ENCODE data around the gene WASF2. TPM values are rescaled to one million over a fixed set of nuclear protein-coding genes. Genes with fewer than 3 reads are reported as not detected.

The WASF2 gene
- total RNA-seq, 1 donor from 2014 or later, result 156 TPM

DNA sequence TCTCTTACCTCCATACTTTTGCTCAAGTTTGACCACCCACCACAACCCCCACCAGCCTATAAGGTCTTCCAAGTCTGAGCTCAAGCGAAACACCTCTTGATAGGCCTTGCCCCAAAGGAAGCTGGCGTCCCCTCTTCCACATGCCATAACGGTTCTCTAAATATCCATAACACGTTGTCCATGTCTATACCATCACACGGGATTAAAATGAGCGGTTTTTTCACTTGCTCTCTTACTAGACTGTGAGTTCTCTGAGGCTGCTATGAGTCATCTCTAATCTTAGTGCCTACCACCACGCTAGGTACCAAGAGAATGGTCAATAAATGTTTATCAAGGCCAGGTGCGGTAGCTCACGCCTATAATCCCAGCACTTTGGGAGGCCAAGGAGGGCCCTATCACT, 41.0 kb downstream of the WASF2 start:
- H3K27me3 ChIP-seq, result no peaks in the 10 kb centered on the region
- intact Hi-C loops (cut with DNase I), result no loop called here
- no peak for TF ChIP-seq CTCF (IDR thresholded peaks at IDR 0.05)
- no peak for DNase-seq
- no peak overlapping the region for H3K4me3 ChIP-seq
- peaks cover 23% of the 10 kb centered on the region for H3K4me1 ChIP-seq
- ATAC-seq, result no peak
- no peak overlapping the region for H3K27ac ChIP-seq
- H3K36me3 ChIP-seq, result peaks cover 20% of the 10 kb centered on the region
- no peaks in the 10 kb centered on the region for H3K9me3 ChIP-seq

GRCh38 chr1:27447883-27448282, 42.1 kb downstream of the WASF2 start:
- no peak overlapping the region for H3K4me3 ChIP-seq
- H3K9me3 ChIP-seq, result no peaks in the 10 kb centered on the region
- H3K36me3 ChIP-seq, result peaks cover 20% of the 10 kb centered on the region
- H3K27me3 ChIP-seq, result no peaks in the 10 kb centered on the region
- ATAC-seq, result no peak
- peaks cover 23% of the 10 kb centered on the region for H3K4me1 ChIP-seq
- no peak overlapping the region for H3K27ac ChIP-seq
- TF ChIP-seq CTCF (IDR thresholded peaks at IDR 0.05), result no peak
- no peak for DNase-seq
- intact Hi-C loops (cut with DNase I), result no loop called here

DNA sequence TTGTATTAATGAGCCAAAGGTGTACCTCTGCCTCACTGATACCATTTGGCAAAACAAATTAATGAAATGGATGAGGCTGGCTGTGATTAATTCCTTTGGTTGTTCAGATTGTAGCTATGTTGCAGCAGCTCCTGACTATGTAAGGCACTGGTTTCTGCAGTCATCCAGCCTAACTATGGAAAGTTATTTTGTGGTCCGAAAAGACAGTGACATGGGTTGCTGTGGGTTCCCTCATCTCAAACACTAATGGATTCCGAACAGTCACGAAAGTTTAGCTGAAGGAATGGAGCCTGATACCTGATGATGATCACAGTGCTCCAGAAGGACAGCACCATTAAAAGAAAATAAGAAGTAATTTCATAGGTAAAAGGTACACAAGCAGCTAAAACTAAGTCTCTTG, 42.6 kb downstream of the WASF2 start:
- Histone ChIP-seq H3K36me3 (peaks cover 20% of the 10 kb centered on the region), H3K27ac (no peak overlapping the region), H3K27me3 (no peaks in the 10 kb centered on the region), H3K4me1 (peaks cover 23% of the 10 kb centered on the region), H3K9me3 (no peaks in the 10 kb centered on the region), H3K4me3 (no peak overlapping the region)
- no peak for DNase-seq
- no peak for ATAC-seq
- intact Hi-C loops (cut with DNase I), result no loop called here
- no peak for TF ChIP-seq CTCF (IDR thresholded peaks at IDR 0.05)

GRCh38 chr1:27446496-27447020, 43.4 kb downstream of the WASF2 start:
- peaks cover 22% of the 10 kb centered on the region for H3K4me1 ChIP-seq
- peaks cover 20% of the 10 kb centered on the region for H3K36me3 ChIP-seq
- intact Hi-C loops (cut with DNase I), result no loop called here
- no peak for TF ChIP-seq CTCF (IDR thresholded peaks at IDR 0.05)
- no peak for ATAC-seq
- H3K27me3 ChIP-seq, result no peaks in the 10 kb centered on the region
- H3K9me3 ChIP-seq, result no peaks in the 10 kb centered on the region
- H3K27ac ChIP-seq, result no peak overlapping the region
- no peak overlapping the region for H3K4me3 ChIP-seq
- DNase-seq, result no peak

DNA sequence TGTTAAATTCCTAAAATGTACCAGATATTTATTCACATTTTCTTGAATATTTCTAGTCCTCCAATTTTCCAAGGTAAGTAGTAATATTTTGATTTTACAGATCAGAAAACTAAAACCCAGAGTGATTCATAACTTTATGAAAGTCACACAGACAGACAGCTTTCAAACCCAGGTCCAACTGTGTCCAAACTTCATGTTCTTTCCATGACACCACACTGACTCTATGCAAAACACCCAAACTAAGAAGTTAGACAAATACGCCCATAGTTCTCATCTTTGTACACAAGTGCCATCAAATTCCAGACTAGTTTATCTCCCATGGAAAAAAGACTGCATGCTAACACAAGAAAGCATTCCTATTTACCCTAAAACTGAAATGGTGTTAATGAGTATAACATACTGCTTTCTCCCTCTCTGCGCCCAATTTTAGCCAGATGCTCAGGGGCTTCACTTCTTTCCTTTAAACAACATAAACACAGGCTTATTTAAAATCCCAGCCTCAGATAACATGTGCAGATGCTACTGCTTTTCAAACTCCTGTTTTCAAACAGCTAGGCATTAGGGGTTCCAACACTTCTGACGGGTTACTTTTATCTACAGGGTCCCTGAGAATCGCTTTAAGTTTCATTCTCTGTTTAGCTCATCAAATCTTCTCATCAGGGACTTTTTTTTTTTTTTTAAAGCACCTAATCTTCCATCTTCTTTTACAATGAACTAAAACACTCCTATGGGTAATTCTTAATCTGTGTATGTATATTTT, 44.6 kb downstream of the WASF2 start:
- no peak for TF ChIP-seq CTCF (IDR thresholded peaks at IDR 0.05)
- intact Hi-C loops (cut with DNase I), result no loop called here
- H3K27me3 ChIP-seq, result no peaks in the 10 kb centered on the region
- DNase-seq (no peak), ATAC-seq (no peak)
- peaks cover 13% of the 10 kb centered on the region for H3K4me1 ChIP-seq
- H3K27ac ChIP-seq, result no peak overlapping the region
- peaks cover 20% of the 10 kb centered on the region for H3K36me3 ChIP-seq
- H3K9me3 ChIP-seq, result no peaks in the 10 kb centered on the region
- H3K4me3 ChIP-seq, result no peak overlapping the region
